Measurements from ENCODE around the gene RPL7A.
"Not testable (repeated sequence)": the region's sequence is repeated elsewhere in the genome, so short reads cannot be mapped to it uniquely, and the experiment has no call there.

RPL7A gene

DNA sequence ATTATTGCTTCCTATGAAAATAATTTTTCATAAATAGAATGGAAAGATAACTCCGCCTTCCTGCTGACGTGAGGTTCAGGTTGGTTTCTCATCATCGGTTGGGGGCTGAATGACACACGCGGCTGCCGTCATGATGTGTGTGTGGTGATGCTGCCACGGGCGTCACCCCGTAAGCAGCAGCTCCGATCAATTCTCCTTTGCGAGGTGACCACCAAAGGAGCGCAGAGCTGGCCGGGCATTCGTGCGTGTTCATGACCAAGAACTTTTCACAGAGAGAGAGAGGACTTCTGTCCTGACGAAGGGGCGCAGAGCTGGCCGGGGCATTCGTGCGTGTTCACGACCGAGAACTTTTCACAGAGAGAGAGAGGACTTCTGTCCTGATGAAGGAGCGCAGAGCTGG, 42.3 kb upstream of the RPL7A start:
- DNase-seq (ENCODE audit: extremely low read depth, low read depth), result no peak
- TF ChIP-seq, protein P1, sequence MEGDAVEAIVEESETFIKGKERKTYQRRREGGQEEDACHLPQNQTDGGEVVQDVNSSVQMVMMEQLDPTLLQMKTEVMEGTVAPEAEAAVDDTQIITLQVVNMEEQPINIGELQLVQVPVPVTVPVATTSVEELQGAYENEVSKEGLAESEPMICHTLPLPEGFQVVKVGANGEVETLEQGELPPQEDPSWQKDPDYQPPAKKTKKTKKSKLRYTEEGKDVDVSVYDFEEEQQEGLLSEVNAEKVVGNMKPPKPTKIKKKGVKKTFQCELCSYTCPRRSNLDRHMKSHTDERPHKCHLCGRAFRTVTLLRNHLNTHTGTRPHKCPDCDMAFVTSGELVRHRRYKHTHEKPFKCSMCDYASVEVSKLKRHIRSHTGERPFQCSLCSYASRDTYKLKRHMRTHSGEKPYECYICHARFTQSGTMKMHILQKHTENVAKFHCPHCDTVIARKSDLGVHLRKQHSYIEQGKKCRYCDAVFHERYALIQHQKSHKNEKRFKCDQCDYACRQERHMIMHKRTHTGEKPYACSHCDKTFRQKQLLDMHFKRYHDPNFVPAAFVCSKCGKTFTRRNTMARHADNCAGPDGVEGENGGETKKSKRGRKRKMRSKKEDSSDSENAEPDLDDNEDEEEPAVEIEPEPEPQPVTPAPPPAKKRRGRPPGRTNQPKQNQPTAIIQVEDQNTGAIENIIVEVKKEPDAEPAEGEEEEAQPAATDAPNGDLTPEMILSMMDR (IDR thresholded peaks at IDR 0.05; ENCODE audit: low read depth, low read length), result no peak

DNA sequence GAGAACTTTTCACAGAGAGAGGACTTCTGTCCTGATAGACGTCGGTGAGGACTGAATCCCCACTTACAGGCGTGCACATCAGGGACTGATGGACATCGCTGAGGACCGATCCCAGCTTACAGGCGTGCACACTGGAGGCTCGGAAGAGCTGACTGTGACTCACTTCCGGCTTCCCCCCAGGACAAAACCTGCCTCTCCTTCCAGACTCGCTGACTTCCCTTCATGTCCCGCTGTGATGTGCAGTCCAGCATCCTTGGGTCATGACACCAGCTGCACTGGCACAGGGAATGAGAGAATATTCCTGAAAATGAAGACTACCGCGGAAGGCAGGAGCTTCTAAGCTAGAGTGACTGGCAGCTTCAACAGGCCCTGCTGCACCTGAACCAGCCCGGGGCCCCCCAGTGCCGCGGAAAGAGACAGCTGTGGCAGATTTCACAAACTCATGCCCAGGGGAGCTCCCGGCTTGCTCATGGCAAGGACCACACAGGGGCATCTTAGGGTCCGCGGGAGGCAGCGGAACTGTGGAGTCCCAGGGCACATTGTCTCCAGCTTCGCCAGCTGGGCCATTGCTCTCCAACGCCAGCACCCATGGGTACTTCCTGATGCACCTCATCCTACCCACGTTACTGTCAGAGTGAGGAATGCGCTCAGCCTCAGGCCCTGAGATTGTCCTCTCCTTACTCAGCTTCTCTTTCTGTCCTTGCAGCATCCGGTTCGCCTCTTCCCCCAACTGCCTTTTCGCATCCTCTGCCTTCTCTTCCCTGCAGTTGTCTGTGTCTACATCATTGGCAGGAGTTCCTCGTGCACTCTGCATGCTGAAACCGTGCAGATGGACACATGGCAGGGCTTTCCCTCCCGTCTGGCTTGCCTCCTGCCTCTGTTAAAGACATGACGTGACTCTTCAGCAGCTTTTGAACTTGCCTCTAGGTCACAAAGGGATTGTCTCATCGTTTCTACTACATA, 41.5 kb upstream of the RPL7A start:
- TF ChIP-seq, protein P1 (IDR thresholded peaks at IDR 0.05; ENCODE audit: low read depth, low read length), result no peak
- DNase-seq (ENCODE audit: extremely low read depth, low read depth), result no peak

DNA sequence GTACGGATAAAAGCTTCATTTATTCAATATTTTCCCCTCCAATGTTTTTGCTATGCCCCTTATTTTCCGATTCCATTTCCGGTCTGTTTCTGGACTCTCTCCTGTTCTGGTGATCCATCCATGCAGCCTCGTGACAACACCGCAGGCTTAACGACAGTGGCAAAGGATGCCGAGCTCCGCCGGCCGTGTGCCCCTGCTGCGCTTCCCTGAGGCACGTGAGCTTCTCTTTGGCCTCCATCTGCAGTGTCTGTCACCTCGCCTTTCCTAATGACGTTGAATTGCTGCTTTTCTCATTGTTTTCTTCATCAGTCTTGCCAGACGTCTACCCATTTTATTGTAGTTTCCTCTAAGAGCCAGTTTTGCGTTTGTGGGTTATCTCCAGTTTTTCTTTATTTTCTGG, 40.7 kb upstream of the RPL7A start:
- no peak for DNase-seq (ENCODE audit: extremely low read depth, low read depth)
- TF ChIP-seq, protein P1 (IDR thresholded peaks at IDR 0.05; ENCODE audit: low read depth, low read length), result no peak

DNA sequence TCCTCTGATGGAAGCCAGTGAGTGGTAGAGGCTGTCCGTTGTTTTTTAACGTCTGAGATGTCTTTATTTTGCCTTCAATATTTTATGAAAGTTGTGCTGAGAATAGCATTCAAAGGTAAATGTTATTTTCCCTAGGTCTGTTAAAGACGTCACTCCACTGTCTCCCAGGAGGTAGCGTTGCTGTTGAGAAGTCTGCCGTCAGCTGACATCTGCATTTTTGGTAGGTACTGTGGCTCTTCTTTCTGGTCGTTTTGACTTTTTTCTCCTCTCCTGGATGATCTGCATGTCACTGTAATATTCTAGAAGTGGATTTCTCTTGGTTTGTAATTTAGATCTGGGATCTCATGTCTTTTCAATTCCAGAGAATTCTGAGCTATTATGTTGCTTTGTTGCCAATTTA, 38.4 kb upstream of the RPL7A start:
- TF ChIP-seq, protein P1 (IDR thresholded peaks at IDR 0.05; ENCODE audit: low read depth, low read length), result no peak
- no peak for DNase-seq (ENCODE audit: extremely low read depth, low read depth)

DNA sequence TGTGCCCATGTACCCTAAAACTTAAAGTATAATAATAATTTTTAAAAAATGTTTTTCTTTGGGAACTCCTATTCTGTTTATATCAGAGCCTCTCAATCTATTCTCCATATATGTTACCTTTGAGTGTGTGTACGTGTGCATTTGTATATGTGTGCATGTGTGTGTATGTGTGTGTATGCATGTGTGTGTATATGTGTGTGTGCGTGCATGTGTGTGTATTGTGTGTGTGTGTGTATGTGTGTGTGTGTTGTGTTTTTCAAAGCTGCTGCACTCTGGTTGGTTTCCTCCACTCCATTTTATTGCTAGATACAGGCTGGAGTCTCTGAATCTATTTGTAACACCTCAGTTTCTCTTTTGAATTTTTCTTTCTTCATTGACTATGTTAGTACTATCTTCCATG, 32.0 kb upstream of the RPL7A start:
- DNase-seq (ENCODE audit: extremely low read depth, low read depth), result no peak
- TF ChIP-seq, protein P1 (IDR thresholded peaks at IDR 0.05; ENCODE audit: low read depth, low read length), result no peak

DNA sequence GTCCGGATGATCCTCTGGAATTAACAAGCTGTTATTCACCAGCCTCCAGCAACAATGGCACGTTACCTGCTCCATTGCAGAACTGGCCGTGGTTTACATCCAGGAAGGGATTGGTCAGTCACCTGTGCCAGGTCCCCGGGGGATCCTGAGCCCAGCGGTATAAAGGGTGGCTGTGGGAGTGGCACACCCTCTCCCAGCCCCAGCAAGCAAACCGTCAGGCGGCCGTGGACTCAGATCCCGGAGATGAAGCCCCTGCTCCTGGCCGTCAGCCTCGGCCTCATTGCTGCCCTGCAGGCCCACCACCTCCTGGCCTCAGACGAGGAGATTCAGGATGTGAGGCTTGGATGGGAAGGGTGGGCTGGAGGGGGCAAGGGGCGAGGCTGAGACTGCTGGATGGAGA, 30.5 kb upstream of the RPL7A start:
- DNase-seq (ENCODE audit: extremely low read depth, low read depth), result not testable (repeated sequence)

DNA sequence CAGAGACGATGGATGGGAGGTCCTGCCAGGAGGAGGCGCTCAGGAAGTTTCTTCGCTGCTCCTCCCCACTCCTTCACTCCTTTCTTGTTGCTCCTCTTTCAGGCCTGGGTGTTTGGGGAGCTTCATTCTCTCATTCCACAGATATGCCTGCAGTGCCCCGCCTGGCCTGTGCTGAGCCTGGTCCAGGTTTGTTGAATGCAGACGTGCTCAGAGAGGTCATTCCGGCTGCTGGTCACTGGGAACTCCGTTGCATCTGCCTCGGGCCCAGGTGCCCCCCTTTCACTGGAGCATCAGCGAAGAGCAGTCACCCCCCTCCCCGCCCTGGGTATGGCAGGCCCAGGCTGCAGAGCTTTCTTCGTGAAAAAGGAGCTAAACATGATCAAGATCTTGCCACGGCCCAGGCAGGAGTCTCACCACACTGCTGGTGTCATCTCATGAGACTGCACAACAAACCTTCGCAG, 27.6 kb upstream of the RPL7A start:
- no peak for DNase-seq (ENCODE audit: extremely low read depth, low read depth)
- TF ChIP-seq, protein P1 (IDR thresholded peaks at IDR 0.05; ENCODE audit: low read depth, low read length), result no peak

Measured in AG09319 (cell line).